ENCODE data around the gene HSD17B10.
A peak's percentile ranks its signal among the peaks of the same experiment; 100 is the strongest.

HSD17B10 gene

DNA sequence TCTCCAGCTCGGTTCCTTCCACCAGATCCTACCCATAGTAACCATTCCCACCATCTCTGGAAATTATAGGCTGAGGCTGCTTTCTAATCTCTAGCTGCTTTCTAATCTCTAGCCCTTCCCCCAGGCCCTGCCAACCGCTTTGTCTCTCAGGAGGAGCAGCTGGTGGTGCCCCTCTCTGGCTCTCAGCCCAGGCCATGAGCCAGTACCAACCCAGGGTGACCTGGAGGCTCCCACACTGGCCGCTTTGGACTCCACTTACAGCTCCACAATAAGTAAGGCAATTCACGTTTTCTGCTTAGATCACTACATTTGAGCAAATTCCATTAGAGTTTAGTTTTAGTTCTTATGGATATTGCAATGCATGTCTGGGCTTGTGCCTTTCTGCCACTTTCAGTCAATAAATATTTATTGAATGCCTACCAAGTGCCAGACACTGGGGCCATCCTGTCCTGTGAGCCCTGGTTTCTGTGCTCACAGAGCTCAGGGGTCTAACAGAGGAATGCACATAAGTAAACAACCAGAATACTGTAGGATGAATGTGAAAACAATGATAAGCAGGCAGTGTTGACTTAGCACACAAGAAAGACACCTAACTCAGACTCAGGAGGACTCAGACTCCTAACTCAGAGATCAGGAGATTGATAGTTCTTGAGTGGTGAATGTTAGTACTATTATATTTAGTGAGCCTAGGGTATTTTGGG lies 50.6 kb downstream of the HSD17B10 start:
- DNase-seq: no peak
- Mint-ChIP-seq H3K36me3 (ENCODE audit: low read depth) (peaks cover 44% of the 10 kb centered on the region), H3K9me3 (peaks cover 49% of the 10 kb centered on the region), H3K4me3 (no peak overlapping the region), H3K4me1 (peaks cover 19% of the 10 kb centered on the region), H3K27ac (peak overlapping the region; percentile 79), H3K27me3 (ENCODE audit: low read depth, poor library complexity) (no peaks in the 10 kb centered on the region)
- TF ChIP-seq, protein P1, sequence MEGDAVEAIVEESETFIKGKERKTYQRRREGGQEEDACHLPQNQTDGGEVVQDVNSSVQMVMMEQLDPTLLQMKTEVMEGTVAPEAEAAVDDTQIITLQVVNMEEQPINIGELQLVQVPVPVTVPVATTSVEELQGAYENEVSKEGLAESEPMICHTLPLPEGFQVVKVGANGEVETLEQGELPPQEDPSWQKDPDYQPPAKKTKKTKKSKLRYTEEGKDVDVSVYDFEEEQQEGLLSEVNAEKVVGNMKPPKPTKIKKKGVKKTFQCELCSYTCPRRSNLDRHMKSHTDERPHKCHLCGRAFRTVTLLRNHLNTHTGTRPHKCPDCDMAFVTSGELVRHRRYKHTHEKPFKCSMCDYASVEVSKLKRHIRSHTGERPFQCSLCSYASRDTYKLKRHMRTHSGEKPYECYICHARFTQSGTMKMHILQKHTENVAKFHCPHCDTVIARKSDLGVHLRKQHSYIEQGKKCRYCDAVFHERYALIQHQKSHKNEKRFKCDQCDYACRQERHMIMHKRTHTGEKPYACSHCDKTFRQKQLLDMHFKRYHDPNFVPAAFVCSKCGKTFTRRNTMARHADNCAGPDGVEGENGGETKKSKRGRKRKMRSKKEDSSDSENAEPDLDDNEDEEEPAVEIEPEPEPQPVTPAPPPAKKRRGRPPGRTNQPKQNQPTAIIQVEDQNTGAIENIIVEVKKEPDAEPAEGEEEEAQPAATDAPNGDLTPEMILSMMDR (IDR thresholded peaks at IDR 0.05): no peak
